Measurements from ENCODE around the gene USP19. TPM values are rescaled to one million over a fixed set of nuclear protein-coding genes. Genes with fewer than 3 reads are reported as not detected.
A peak's percentile ranks its signal among the peaks of the same experiment; 100 is the strongest.

Gene USP19
- total RNA-seq, 1 donor from 2014 or later, result 75.9 TPM

GRCh38 chr3:49158103-49158709 is 37.6 kb upstream of the USP19 start:
- Mint-ChIP-seq H3K4me3 (ENCODE audit: unreplicated experiment) (no peak overlapping the region), H3K4me1 (ENCODE audit: unreplicated experiment) (no peaks in the 10 kb centered on the region), H3K27me3 (ENCODE audit: unreplicated experiment) (no peaks in the 10 kb centered on the region), H3K27ac (ENCODE audit: unreplicated experiment) (no peak overlapping the region), H3K9me3 (ENCODE audit: unreplicated experiment) (no peaks in the 10 kb centered on the region), H3K36me3 (ENCODE audit: unreplicated experiment) (no peaks in the 10 kb centered on the region)
- no peak for DNase-seq (ENCODE audit: extremely low spot score, unreplicated experiment)
- peak; percentile 24 for TF ChIP-seq CTCF (IDR thresholded peaks at IDR 0.05)

GRCh38 chr3:49157289-49157688 is 36.7 kb upstream of the USP19 start:
- Mint-ChIP-seq H3K9me3 (ENCODE audit: unreplicated experiment) (no peaks in the 10 kb centered on the region), H3K4me3 (ENCODE audit: unreplicated experiment) (no peak overlapping the region), H3K36me3 (ENCODE audit: unreplicated experiment) (no peaks in the 10 kb centered on the region), H3K27me3 (ENCODE audit: unreplicated experiment) (no peaks in the 10 kb centered on the region), H3K4me1 (ENCODE audit: unreplicated experiment) (no peaks in the 10 kb centered on the region), H3K27ac (ENCODE audit: unreplicated experiment) (no peak overlapping the region)
- TF ChIP-seq CTCF (IDR thresholded peaks at IDR 0.05), result no peak
- no peak for DNase-seq (ENCODE audit: extremely low spot score, unreplicated experiment)

GRCh38 chr3:49153349-49153912 is 32.8 kb upstream of the USP19 start:
- no peaks in the 10 kb centered on the region for H3K36me3 Mint-ChIP-seq (ENCODE audit: unreplicated experiment)
- DNase-seq (ENCODE audit: extremely low spot score, unreplicated experiment), result no peak
- no peaks in the 10 kb centered on the region for H3K4me1 Mint-ChIP-seq (ENCODE audit: unreplicated experiment)
- no peaks in the 10 kb centered on the region for H3K27me3 Mint-ChIP-seq (ENCODE audit: unreplicated experiment)
- no peaks in the 10 kb centered on the region for H3K9me3 Mint-ChIP-seq (ENCODE audit: unreplicated experiment)
- no peak overlapping the region for H3K4me3 Mint-ChIP-seq (ENCODE audit: unreplicated experiment)
- H3K27ac Mint-ChIP-seq (ENCODE audit: unreplicated experiment), result no peak overlapping the region
- no peak for TF ChIP-seq CTCF (IDR thresholded peaks at IDR 0.05)

GRCh38 chr3:49151610-49152009 is 31.0 kb upstream of the USP19 start:
- Mint-ChIP-seq H3K27me3 (ENCODE audit: unreplicated experiment) (peaks cover 2% of the 10 kb centered on the region), H3K4me1 (ENCODE audit: unreplicated experiment) (no peaks in the 10 kb centered on the region), H3K27ac (ENCODE audit: unreplicated experiment) (no peak overlapping the region), H3K36me3 (ENCODE audit: unreplicated experiment) (no peaks in the 10 kb centered on the region), H3K4me3 (ENCODE audit: unreplicated experiment) (no peak overlapping the region), H3K9me3 (ENCODE audit: unreplicated experiment) (no peaks in the 10 kb centered on the region)
- no peak for TF ChIP-seq CTCF (IDR thresholded peaks at IDR 0.05)
- no peak for DNase-seq (ENCODE audit: extremely low spot score, unreplicated experiment)

- no peak for TF ChIP-seq CTCF (IDR thresholded peaks at IDR 0.05)
- Mint-ChIP-seq H3K9me3 (ENCODE audit: unreplicated experiment) (no peaks in the 10 kb centered on the region), H3K36me3 (ENCODE audit: unreplicated experiment) (no peaks in the 10 kb centered on the region), H3K27ac (ENCODE audit: unreplicated experiment) (no peak overlapping the region), H3K4me1 (ENCODE audit: unreplicated experiment) (no peaks in the 10 kb centered on the region), H3K4me3 (ENCODE audit: unreplicated experiment) (no peak overlapping the region), H3K27me3 (ENCODE audit: unreplicated experiment) (peaks cover 2% of the 10 kb centered on the region)
- DNase-seq (ENCODE audit: extremely low spot score, unreplicated experiment), result no peak
Observed at GRCh38 chr3:49148159-49148558, 27.5 kb upstream of the USP19 start.

All from osteocyte (in vitro differentiated cells).